GM18868 (cell line): ENCODE data around the gene THSD4.

Experiments
- ATAC-seq: cut with Tn5 transposase; IDR thresholded peaks from one replicate; pipeline ENCODE4 v1.9.1; 2021; ENCODE audit warnings: mild to moderate bottlenecking, moderate library complexity; ENCODE audit not compliant: unreplicated experiment

THSD4 gene

DNA sequence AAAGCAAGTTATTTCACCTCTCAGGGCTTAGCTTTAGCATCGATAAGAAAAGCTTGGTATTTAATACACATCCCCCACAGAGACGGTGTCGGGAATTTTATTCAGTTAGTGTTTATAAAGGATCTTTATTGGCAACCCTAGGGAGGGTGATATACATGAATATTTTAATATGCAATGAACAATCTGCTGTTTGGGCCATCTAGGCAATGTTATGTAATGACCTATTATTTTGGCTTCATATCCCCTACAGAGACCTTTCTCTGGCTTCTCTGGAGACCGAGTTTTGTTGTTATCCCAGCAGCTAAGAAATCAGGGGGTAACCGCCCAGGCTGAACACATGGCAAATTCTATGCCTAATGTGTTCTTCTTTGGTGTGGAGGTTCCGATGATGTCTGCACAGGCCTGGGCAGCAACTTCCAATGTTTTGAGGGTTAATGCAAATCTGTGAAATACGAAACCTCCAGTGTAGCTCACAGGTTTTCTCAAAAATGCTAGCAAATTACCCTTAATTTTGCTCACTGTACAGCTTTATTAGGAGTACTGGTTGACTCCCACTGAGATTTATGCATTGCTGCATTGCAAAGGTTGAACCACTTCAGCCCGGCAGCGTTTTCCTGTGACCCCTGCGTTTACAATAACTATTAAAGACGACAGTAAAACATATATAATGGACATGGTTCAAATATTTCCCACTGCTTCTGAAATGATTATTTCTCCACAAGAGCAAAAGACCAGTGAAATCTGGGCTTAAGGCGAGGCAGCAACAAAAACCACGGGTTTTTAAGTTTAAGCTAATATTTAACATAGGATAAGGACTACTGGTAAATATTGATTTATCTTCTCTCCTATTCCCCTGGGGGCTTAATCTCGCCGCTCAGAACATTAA, 396.8 kb downstream of the THSD4 start:
- ATAC-seq: no peak

DNA sequence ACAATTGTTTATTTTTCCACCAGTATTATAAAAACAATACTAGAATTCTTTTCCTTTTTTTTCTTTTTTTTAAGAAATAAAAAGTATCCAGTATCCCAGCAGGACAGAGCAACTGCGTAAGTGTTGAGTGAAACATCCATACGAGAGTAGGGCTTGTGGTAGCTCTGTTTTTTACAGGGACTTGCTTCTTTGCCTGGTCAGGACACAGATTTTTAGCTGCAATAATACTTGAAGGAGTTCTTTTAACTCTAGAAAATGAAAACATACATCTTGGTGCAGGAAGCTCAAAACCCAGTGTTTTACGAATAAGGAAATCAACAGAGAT, 397.4 kb downstream of the THSD4 start:
- ATAC-seq: no peak

DNA sequence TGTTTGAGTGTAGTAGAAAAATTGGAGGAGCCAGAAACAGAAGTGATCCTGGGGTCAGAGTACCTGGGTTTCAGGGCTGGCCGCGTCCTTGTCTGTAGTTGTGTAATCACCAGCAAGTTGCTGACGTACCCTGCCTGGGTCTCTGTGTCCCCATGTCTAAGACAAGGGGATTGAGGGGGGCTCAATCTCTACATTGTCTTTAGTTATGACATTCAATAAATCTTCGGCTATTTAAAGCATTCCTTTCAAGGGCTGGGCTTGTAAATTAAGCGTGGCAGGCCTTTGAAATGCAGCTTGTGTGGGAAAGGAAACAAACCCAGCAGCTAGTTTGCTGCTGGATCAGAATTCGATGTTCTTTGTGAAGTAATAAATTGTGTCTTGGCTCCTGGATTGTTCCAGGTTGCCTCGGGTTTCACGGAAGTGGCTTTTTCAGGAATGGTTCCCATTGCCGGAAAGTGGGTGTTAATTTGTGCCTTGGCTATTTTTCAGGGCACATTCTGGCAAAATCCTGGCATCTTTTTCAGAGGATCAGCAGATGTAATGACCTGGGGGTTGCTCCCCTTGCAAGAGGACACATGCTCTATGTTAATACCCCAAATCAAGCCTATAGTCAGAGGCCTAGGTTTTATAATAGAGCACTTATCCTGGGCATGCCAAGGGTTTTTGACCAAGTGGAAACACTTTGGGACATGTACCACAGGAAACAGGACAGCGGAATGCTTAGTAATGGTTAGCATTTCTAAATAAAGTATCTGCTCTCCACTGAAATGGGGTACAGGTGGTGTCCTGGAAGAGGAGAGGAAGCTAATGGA, 400.3 kb downstream of the THSD4 start:
- no peak for ATAC-seq

DNA sequence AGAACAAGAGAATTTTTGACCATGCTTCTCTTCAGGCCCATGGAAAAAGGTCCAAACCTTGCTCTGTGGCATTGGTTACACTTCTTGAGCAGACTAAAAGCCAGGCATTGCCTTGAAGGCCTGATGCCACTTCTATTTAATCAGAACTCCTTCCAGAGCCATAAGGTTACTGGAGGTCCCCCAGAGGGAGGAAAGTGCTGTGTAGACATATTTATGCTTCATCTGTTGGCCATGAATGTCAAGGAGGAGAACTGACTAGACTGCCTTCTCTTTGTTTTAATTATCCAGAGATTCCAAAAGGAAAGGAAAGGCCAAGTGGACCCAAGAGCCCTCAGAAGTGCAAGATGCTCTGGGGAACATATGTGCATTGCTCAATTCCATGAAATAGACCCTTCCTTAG, 402.5 kb downstream of the THSD4 start:
- no peak for ATAC-seq

DNA sequence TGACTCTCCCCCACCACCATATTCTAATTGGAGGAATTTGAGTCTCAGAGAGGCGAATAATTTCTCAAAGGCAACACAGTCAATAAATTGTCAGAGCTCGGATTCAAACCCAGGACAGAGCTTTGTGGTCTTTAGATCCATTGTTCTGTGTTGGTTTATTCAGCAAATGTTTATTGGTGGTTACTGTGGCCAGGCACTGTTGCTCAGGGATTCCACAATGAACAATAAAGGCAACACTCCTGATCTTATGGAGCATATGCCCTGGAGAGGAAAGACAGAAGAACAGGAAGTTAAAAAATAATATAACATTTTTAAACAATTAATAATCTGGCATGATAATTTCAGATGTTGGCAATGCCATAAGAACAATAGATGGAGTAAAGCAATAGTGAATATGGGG, 403.4 kb downstream of the THSD4 start:
- ATAC-seq: no peak

GRCh38 chr15:71526060-71526820, 411.0 kb downstream of the THSD4 start:
- ATAC-seq: no peak

DNA sequence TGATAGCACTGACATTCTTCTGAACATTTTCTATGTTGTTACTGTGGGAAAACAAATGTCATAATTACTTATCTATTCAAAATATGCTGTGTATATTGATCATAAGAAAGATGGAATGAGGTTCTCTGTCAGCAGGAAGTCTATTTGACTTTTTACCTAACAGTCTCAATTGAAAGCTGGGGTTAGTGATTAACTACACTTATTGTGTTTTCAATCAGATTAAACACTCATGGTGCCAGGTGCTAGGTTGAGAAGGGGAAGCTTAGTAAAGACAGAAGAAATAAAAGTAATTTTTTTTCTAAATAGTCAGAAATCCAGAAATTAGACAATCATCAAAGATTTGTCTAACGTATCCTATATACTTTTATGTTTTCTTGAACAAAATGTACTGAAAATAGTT, 414.1 kb downstream of the THSD4 start:
- no peak for ATAC-seq

GRCh38 chr15:71530116-71530515, 414.8 kb downstream of the THSD4 start:
- ATAC-seq: no peak

DNA sequence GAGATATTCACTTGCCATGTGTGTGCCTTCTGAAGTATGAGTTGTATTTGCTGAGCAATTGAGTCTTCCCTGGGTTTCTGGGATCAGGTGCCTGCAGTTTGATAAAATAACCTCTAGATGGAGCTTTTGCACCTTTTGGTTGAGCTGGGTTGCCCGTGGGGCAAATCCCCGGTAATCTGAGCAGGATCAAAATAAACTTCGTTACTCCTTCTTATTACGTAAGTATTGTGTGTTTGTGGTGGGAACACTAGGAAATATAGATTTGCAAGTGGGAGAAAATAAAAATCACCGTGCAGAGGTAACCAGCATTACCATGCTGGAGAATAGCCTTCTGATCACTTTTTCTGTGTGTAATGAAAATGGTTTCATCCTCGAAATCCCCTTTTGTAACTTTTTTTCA, 417.7 kb downstream of the THSD4 start:
- ATAC-seq: no peak

- ATAC-seq: no peak
Observed at GRCh38 chr15:71538181-71538580, 422.9 kb downstream of the THSD4 start.

- no peak for ATAC-seq
Observed at GRCh38 chr15:71541746-71542145, 426.5 kb downstream of the THSD4 start.

GRCh38 chr15:71542836-71543235, 427.6 kb downstream of the THSD4 start:
- no peak for ATAC-seq

DNA sequence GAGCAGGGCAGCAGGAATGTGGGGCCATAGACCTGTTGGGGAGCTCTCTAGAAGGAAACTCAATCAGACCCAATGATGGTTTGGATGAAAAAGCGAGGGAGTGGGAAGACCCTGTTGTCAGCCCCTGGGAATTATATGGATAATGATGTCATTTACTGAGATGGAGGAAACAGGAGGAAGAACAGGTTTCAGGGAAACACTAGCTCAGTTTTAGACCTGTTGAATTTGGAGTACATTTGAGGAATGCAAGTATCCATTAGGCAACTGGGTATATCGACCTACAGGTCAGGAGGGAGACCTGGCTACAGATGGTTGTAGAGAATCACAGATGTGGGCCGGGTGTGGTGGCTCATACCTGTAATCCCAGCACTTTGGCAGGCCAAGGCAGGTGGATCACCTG, 428.1 kb downstream of the THSD4 start:
- ATAC-seq: no peak

DNA sequence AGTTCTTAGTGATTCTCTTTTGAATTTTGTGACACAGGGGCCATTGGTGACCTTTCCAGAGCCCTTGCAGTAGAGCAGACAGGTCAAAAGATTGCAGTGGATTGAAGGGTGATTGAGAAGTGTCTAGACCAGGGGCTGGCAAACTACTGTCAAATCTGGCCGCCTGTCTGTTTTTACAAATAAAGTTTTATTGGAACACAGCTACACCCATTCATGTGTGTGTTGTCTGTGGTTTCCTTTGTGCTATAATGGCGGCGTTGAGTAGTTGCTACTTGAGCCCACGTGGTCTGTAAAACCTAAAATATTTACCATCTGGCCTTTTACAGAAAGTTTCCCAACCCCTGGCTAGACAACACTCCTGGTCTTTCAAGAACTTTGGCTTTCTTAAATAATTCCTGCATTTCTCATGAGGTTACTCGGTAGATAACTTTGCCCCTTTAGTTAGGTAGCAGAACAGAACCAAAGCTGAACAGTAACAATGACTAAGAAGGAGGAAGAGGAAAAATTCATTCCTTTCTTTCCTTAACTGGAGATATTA, 430.0 kb downstream of the THSD4 start:
- ATAC-seq: no peak

DNA sequence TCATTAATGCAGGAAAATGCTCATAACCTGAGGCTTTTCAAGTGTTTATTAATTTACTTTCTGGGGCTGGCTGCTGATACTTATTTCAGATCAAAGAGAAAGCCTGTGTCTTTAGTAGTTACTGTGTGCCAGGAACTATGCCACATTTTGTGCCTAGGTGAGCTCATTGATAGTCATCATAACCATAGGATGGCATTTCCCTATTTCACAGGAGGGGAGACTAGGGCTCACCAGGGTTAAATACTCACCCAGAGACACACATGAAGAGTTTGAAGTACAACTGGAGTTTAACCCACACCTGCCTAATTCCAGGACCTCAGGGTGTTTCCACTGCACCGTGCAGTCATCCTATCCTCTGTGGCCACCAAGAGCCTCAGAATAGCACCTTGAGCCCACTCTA, 430.7 kb downstream of the THSD4 start:
- ATAC-seq: no peak

DNA sequence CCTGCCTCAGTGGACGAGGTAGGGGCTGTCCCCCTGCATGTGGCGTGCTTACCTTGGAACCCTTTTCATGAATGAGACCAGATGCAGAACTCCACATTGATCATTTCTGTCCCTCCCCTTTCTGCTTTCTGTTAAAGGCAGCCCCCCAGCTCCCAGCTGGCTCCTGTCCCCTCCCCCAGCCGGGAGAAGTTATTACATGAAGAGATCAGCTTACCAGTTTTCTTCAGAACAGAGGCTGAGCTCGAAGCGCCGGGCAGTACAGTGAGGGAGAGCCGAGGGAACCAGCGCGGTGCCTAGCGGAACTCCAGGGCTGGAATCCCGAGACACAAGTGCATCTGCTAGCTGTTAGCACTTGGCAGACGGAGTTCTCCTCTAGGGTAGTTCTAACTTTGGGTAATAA, 431.7 kb downstream of the THSD4 start:
- ATAC-seq: no peak

DNA sequence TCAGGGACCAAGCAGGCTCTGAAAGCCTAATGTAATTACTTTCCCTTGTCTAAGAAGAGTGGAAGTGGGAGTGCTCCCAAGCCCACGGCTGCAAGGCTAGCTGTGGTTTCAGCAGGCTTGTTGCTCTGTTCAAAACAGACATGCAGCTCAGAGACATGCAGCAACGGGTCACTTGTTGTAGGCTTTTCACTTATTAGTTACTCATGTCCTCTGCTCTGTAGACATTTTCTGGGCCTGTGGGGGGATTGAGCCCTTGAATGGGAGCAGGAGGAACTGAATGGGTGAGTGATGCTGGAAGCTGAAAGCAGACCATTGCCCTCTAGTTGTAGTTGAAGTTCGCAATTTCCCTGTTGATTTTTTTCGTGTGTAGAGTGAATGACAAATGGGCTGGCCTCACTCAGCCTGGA, 433.1 kb downstream of the THSD4 start:
- ATAC-seq: no peak

- no peak for ATAC-seq
Observed at GRCh38 chr15:71549091-71549490, 433.8 kb downstream of the THSD4 start.

- no peak for ATAC-seq
Observed at GRCh38 chr15:71549697-71550096, 434.4 kb downstream of the THSD4 start.

- no peak for ATAC-seq
Observed at GRCh38 chr15:71551566-71551965, 436.3 kb downstream of the THSD4 start.

DNA sequence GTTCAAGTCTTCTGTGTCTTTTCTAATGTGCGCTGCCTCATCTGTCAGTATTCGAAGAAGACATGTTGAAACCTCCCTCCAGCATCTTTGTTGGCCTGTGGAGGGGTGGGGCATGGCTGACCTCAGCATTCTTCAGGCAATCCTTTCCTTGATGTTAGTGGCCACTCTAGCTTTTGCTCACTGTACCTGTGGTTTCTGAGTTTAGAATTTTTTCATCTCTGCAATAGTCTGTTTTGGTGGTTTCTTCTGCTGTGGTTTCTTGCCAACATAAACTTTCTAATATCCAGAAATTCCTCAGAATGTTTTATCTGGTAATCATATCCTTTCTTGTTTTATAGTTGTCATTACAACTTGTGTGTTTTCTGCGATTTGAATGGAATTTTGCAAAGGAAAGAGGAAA, 443.8 kb downstream of the THSD4 start:
- ATAC-seq: no peak
